ENCODE data around the gene PLXNA1. TPM values are rescaled to one million over a fixed set of nuclear protein-coding genes. Genes with fewer than 3 reads are reported as not detected.

Gene PLXNA1
- total RNA-seq, 4 donors from 2014 or later: 6.7 to 38.2 (median 16.9) TPM

DNA sequence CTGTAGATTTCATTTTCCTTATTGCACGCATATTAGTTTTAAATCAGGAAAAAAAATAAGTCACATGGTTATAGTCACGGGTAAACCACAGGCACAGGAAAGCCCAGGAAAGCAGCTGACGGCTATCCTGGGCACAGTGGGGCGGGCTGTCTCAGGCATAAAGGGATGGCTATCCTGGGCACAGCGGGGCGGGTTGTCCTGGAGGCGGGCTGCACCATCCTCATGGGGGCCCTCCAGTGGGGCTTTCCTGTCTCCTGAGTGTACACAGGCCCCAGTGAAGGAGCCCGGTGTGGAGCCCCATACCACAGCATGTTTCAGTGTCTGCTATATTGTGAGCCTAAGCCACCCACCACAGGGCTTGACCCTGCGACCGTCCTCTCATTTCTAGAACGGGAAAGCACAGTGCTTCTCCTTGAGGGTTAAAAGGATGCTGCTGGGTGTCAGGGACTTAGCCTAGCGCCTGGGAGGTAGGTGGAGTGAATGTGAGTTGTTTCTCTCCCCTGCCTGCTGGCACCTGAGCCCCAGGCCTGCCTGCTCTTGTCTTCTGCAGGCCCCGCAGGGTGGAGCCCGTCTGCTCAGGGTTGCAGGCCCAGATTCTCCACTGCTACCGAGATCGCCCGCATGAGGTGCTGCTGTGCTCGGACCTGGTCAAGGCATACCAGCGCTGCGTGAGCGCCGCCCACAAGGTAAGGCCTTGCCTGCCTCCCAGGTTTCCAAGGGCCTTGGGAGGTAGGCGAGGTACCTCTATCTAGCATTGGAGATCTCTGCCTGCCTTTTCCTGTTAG lies 25.9 kb upstream of the PLXNA1 start:
- Histone ChIP-seq H3K27ac (no peak overlapping the region), H3K4me1 (no peaks in the 10 kb centered on the region)
- intact Hi-C loops (cut with DNase I; ENCODE audit: low total_unique reads): no loop called here

GRCh38 chr3:126957776-126958637 lies 24.9 kb upstream of the PLXNA1 start:
- no peaks in the 10 kb centered on the region for H3K9me3 ChIP-seq

More for the DNA sequence above, 25.9 kb upstream of the PLXNA1 start:
- TF ChIP-seq, protein P1, sequence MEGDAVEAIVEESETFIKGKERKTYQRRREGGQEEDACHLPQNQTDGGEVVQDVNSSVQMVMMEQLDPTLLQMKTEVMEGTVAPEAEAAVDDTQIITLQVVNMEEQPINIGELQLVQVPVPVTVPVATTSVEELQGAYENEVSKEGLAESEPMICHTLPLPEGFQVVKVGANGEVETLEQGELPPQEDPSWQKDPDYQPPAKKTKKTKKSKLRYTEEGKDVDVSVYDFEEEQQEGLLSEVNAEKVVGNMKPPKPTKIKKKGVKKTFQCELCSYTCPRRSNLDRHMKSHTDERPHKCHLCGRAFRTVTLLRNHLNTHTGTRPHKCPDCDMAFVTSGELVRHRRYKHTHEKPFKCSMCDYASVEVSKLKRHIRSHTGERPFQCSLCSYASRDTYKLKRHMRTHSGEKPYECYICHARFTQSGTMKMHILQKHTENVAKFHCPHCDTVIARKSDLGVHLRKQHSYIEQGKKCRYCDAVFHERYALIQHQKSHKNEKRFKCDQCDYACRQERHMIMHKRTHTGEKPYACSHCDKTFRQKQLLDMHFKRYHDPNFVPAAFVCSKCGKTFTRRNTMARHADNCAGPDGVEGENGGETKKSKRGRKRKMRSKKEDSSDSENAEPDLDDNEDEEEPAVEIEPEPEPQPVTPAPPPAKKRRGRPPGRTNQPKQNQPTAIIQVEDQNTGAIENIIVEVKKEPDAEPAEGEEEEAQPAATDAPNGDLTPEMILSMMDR (IDR thresholded peaks at IDR 0.05): no peak
- TF ChIP-seq POLR2A (IDR thresholded peaks at IDR 0.05): no peak
- Histone ChIP-seq H3K27me3 (no peaks in the 10 kb centered on the region), H3K9me3 (no peaks in the 10 kb centered on the region), H3K4me3 (no peak overlapping the region), H3K36me3 (no peaks in the 10 kb centered on the region)
- no peak for DNase-seq

GRCh38 chr3:126958638-126959085 lies 24.3 kb upstream of the PLXNA1 start:
- Histone ChIP-seq H3K4me1 (no peaks in the 10 kb centered on the region), H3K4me3 (no peak overlapping the region), H3K27me3 (no peaks in the 10 kb centered on the region), H3K27ac (no peak overlapping the region), H3K36me3 (no peaks in the 10 kb centered on the region), H3K9me3 (no peaks in the 10 kb centered on the region)
- no peak for TF ChIP-seq POLR2A (IDR thresholded peaks at IDR 0.05)
- TF ChIP-seq, protein P1 (IDR thresholded peaks at IDR 0.05): no peak
- intact Hi-C loops (cut with DNase I; ENCODE audit: low total_unique reads): no loop called here
- DNase-seq: no peak

More at GRCh38 chr3:126957776-126958637, 24.9 kb upstream of the PLXNA1 start:
- no peaks in the 10 kb centered on the region for H3K27me3 ChIP-seq
- no peak overlapping the region for H3K4me3 ChIP-seq
- no peaks in the 10 kb centered on the region for H3K36me3 ChIP-seq
- no peaks in the 10 kb centered on the region for H3K4me1 ChIP-seq
- TF ChIP-seq, protein P1 (IDR thresholded peaks at IDR 0.05): no peak
- no peak for TF ChIP-seq POLR2A (IDR thresholded peaks at IDR 0.05)
- no peak overlapping the region for H3K27ac ChIP-seq
- no peak for DNase-seq
- intact Hi-C loops (cut with DNase I; ENCODE audit: low total_unique reads): no loop called here

DNA sequence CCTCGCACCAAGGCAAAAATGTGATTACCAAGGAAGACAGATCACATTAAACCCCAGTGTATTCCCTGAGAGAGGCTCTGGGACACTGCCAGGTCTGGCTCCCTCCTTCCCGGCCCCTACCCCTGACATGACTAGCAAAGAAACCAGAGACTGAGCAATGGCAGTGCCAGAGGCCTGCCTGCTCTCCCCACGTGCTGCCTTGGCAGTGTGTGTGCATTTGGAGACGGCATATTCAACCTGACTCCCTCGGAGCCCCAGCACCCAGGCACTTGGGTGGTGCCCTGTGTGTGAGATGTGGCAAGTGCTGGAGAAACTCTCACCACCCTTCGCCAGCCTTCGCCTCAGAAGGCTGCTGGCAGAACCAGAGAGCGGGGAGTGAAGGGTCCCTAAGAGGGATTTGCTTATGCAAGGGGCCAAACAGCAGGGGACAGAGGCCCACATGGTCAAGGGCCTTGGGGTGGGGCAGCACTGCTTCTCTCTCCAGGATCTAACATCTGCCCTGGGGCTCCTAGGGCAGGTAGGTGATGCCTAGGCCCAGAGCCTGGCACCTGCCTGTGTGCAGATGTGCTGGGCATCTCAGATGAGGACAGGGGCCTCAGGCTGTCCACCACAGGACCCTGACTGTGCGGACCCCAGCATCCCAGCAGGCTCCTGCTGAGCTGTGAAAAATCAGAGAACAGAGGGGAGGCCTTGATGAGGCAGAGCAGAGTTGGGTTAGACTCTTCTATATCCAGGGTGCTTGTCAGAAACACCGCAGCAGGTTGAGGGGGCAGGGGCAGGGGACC lies 23.6 kb upstream of the PLXNA1 start:
- TF ChIP-seq POLR2A (IDR thresholded peaks at IDR 0.05): no peak
- TF ChIP-seq, protein P1 (IDR thresholded peaks at IDR 0.05): no peak
- Histone ChIP-seq H3K4me3 (no peak overlapping the region), H3K27me3 (no peaks in the 10 kb centered on the region), H3K9me3 (no peaks in the 10 kb centered on the region), H3K4me1 (no peaks in the 10 kb centered on the region), H3K36me3 (no peaks in the 10 kb centered on the region), H3K27ac (no peak overlapping the region)
- intact Hi-C loops (cut with DNase I; ENCODE audit: low total_unique reads): no loop called here
- no peak for DNase-seq

All from uterus (tissue), 4 donors.